COLO829 (cell line): ENCODE measurements around the gene ESAM.
A peak's percentile ranks its signal among the peaks of the same experiment; 100 is the strongest.

Experiments
- DNase-seq: peaks from one replicate; pipeline ENCODE4 v3.0.0; 2012; ENCODE audit warnings: low spot score

Gene ESAM

GRCh38 chr11:124762105-124762623, at the start of gene ESAM:
ESAM (minus strand) TSS chr11:124762290; CDS start chr11:124762154, 136 bp downstream.
- DNase-seq: no peak

GRCh38 chr11:124811399-124812125, 49.5 kb upstream of the ESAM start:
- no peak for DNase-seq

GRCh38 chr11:124807660-124808270, 45.7 kb upstream of the ESAM start:
- DNase-seq: no peak

- no peak for DNase-seq
Observed at GRCh38 chr11:124807201-124807600, 45.1 kb upstream of the ESAM start.

- DNase-seq: no peak
Observed at GRCh38 chr11:124804884-124805283, 42.8 kb upstream of the ESAM start.

GRCh38 chr11:124801636-124802312, 39.7 kb upstream of the ESAM start:
- no peak for DNase-seq

GRCh38 chr11:124801014-124801413, 38.9 kb upstream of the ESAM start:
- DNase-seq: peak; percentile 28

- peak; percentile 51 for DNase-seq
Observed at GRCh38 chr11:124800226-124800929, 38.3 kb upstream of the ESAM start, which contains the start of gene MSANTD2. MSANTD2 (minus strand) TSS chr11:124800406; CDS start chr11:124800380, 26 bp downstream.

GRCh38 chr11:124799348-124800225, 37.5 kb upstream of the ESAM start:
- no peak for DNase-seq

GRCh38 chr11:124798991-124799347, 36.9 kb upstream of the ESAM start:
- no peak for DNase-seq

- no peak for DNase-seq
Observed at GRCh38 chr11:124796312-124796711, 34.2 kb upstream of the ESAM start.

- peak; percentile 37 for DNase-seq
Observed at GRCh38 chr11:124793466-124794278, 31.6 kb upstream of the ESAM start.

GRCh38 chr11:124791626-124792341, 29.7 kb upstream of the ESAM start:
- DNase-seq: no peak

GRCh38 chr11:124788521-124788920, 26.4 kb upstream of the ESAM start:
- DNase-seq: no peak

- DNase-seq: no peak
Observed at GRCh38 chr11:124784051-124784450, 22.0 kb upstream of the ESAM start.

GRCh38 chr11:124783002-124783401, 20.9 kb upstream of the ESAM start:
- DNase-seq: no peak

GRCh38 chr11:124779568-124779967, 17.5 kb upstream of the ESAM start:
- no peak for DNase-seq

GRCh38 chr11:124778281-124778680, 16.2 kb upstream of the ESAM start:
- no peak for DNase-seq

- no peak for DNase-seq
Observed at GRCh38 chr11:124776865-124777645, 15.0 kb upstream of the ESAM start.
